ENCODE measurements around the gene CASK.

CASK gene

GRCh38 chrX:41559235-41560052, 363.9 kb downstream of the CASK start:
- Histone ChIP-seq H3K56ac (ENCODE audit: low read length) (no peak overlapping the region), H3K18ac (ENCODE audit: low read length) (no peak overlapping the region), H3K79me1 (ENCODE audit: low read length) (no peaks in the 10 kb centered on the region), H3K79me2 (ENCODE audit: control insufficient read depth, insufficient read depth, low read length) (no peaks in the 10 kb centered on the region), H4K8ac (ENCODE audit: low read depth, low read length) (no peak overlapping the region), H3K4ac (ENCODE audit: low read depth, low read length) (no peak overlapping the region), H3K4me3 (ENCODE audit: low read length) (no peak overlapping the region), H3K36me3 (ENCODE audit: control insufficient read depth, insufficient read depth, low read length) (no peaks in the 10 kb centered on the region), H2BK120ac (ENCODE audit: low read depth, low read length) (no peak overlapping the region), H3K27me3 (ENCODE audit: insufficient read depth, low read length, poor library complexity) (no peaks in the 10 kb centered on the region), H4K5ac (ENCODE audit: low read length) (no peak overlapping the region), H3K27ac (ENCODE audit: low read depth, low read length) (no peak overlapping the region), H2AK5ac (ENCODE audit: low read length) (no peak overlapping the region), H3K4me1 (ENCODE audit: control insufficient read depth, low read depth, low read length) (no peaks in the 10 kb centered on the region), H2BK5ac (ENCODE audit: low read length) (no peak overlapping the region), H3K9ac (ENCODE audit: low read length) (no peak overlapping the region), H3K23ac (ENCODE audit: low read length) (no peak overlapping the region), H3K4me2 (ENCODE audit: low read length) (no peak overlapping the region), H2BK15ac (replicated peaks; ENCODE audit: low read depth) (no peak overlapping the region)
- no CpG with 5 or more reads among the region's 7 CpGs for WGBS (ENCODE audit: extremely low coverage, insufficient coverage, low lambda C conversion rate)
- no peak for DNase-seq

- Histone ChIP-seq H3K36me3 (ENCODE audit: control insufficient read depth, insufficient read depth, low read length) (no peaks in the 10 kb centered on the region), H3K23ac (ENCODE audit: low read length) (no peak overlapping the region), H3K4ac (ENCODE audit: low read depth, low read length) (no peak overlapping the region), H3K27me3 (ENCODE audit: insufficient read depth, low read length, poor library complexity) (no peaks in the 10 kb centered on the region), H2BK120ac (ENCODE audit: low read depth, low read length) (no peak overlapping the region), H3K56ac (ENCODE audit: low read length) (no peak overlapping the region), H3K27ac (ENCODE audit: low read depth, low read length) (no peak overlapping the region), H3K18ac (ENCODE audit: low read length) (no peak overlapping the region), H4K8ac (ENCODE audit: low read depth, low read length) (no peak overlapping the region), H3K9ac (ENCODE audit: low read length) (no peak overlapping the region), H3K4me1 (ENCODE audit: control insufficient read depth, low read depth, low read length) (no peaks in the 10 kb centered on the region), H2AK5ac (ENCODE audit: low read length) (no peak overlapping the region), H2BK5ac (ENCODE audit: low read length) (no peak overlapping the region), H4K5ac (ENCODE audit: low read length) (no peak overlapping the region), H2BK15ac (replicated peaks; ENCODE audit: low read depth) (no peak overlapping the region), H3K4me3 (ENCODE audit: low read length) (no peak overlapping the region), H3K4me2 (ENCODE audit: low read length) (no peak overlapping the region), H3K79me2 (ENCODE audit: control insufficient read depth, insufficient read depth, low read length) (no peaks in the 10 kb centered on the region), H3K79me1 (ENCODE audit: low read length) (no peaks in the 10 kb centered on the region)
- WGBS (ENCODE audit: extremely low coverage, insufficient coverage, low lambda C conversion rate) = no CpG with 5 or more reads among the region's 2 CpGs
- no peak for DNase-seq
Measured at GRCh38 chrX:41558531-41558930, 364.8 kb downstream of the CASK start.

- Histone ChIP-seq H3K9ac (ENCODE audit: low read length) (no peak overlapping the region), H3K79me2 (ENCODE audit: control insufficient read depth, insufficient read depth, low read length) (no peaks in the 10 kb centered on the region), H4K8ac (ENCODE audit: low read depth, low read length) (no peak overlapping the region), H2BK120ac (ENCODE audit: low read depth, low read length) (no peak overlapping the region), H2AK5ac (ENCODE audit: low read length) (no peak overlapping the region), H2BK15ac (replicated peaks; ENCODE audit: low read depth) (no peak overlapping the region), H3K18ac (ENCODE audit: low read length) (no peak overlapping the region), H3K56ac (ENCODE audit: low read length) (no peak overlapping the region), H4K5ac (ENCODE audit: low read length) (no peak overlapping the region), H3K27ac (ENCODE audit: low read depth, low read length) (no peak overlapping the region), H3K4ac (ENCODE audit: low read depth, low read length) (no peak overlapping the region), H3K4me3 (ENCODE audit: low read length) (no peak overlapping the region), H2BK5ac (ENCODE audit: low read length) (no peak overlapping the region), H3K27me3 (ENCODE audit: insufficient read depth, low read length, poor library complexity) (no peaks in the 10 kb centered on the region), H3K79me1 (ENCODE audit: low read length) (no peaks in the 10 kb centered on the region), H3K4me2 (ENCODE audit: low read length) (no peak overlapping the region), H3K4me1 (ENCODE audit: control insufficient read depth, low read depth, low read length) (no peaks in the 10 kb centered on the region), H3K23ac (ENCODE audit: low read length) (no peak overlapping the region), H3K36me3 (ENCODE audit: control insufficient read depth, insufficient read depth, low read length) (no peaks in the 10 kb centered on the region)
- no peak for DNase-seq
- WGBS (ENCODE audit: extremely low coverage, insufficient coverage, low lambda C conversion rate) = no CpG with 5 or more reads among the region's 2 CpGs
Measured at GRCh38 chrX:41556958-41557357, 366.4 kb downstream of the CASK start.

DNA sequence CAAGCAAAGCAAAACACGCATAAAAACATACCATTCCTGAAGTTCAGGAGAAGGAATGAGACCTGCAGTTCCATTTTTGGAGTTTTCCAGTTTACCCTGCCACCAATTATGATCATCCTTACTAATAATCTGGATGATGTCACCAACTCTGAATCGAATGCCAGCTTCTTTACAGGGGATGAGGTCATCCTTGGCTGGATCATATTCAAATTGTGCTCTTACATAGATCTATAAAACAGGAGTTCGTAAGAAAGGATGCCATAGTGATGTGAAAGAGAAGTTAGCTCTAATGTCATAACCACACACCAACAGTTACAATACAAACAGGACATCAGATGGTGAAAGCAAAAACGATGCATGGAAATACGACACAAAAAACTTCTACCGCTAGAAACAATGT, 369.7 kb downstream of the CASK start:
- no peak overlapping the region for H3K4me3 ChIP-seq (ENCODE audit: low read length)
- no peak overlapping the region for H4K5ac ChIP-seq (ENCODE audit: low read length)
- no peaks in the 10 kb centered on the region for H3K36me3 ChIP-seq (ENCODE audit: control insufficient read depth, insufficient read depth, low read length)
- H3K79me1 ChIP-seq (ENCODE audit: low read length) = no peaks in the 10 kb centered on the region
- no CpG with 5 or more reads among the region's 6 CpGs for WGBS (ENCODE audit: extremely low coverage, insufficient coverage, low lambda C conversion rate)
- no peak overlapping the region for H3K18ac ChIP-seq (ENCODE audit: low read length)
- no peak overlapping the region for H3K27ac ChIP-seq (ENCODE audit: low read depth, low read length)
- DNase-seq = no peak
- no peaks in the 10 kb centered on the region for H3K4me1 ChIP-seq (ENCODE audit: control insufficient read depth, low read depth, low read length)
- H2BK15ac ChIP-seq (replicated peaks; ENCODE audit: low read depth) = no peak overlapping the region
- no peak overlapping the region for H3K56ac ChIP-seq (ENCODE audit: low read length)
- no peak overlapping the region for H3K9ac ChIP-seq (ENCODE audit: low read length)
- H3K27me3 ChIP-seq (ENCODE audit: insufficient read depth, low read length, poor library complexity) = no peaks in the 10 kb centered on the region
- H3K23ac ChIP-seq (ENCODE audit: low read length) = no peak overlapping the region
- no peak overlapping the region for H3K4ac ChIP-seq (ENCODE audit: low read depth, low read length)
- no peak overlapping the region for H2BK5ac ChIP-seq (ENCODE audit: low read length)
- no peaks in the 10 kb centered on the region for H3K79me2 ChIP-seq (ENCODE audit: control insufficient read depth, insufficient read depth, low read length)
- H4K8ac ChIP-seq (ENCODE audit: low read depth, low read length) = no peak overlapping the region
- H3K4me2 ChIP-seq (ENCODE audit: low read length) = no peak overlapping the region
- no peak overlapping the region for H2BK120ac ChIP-seq (ENCODE audit: low read depth, low read length)
- H2AK5ac ChIP-seq (ENCODE audit: low read length) = no peak overlapping the region

- WGBS (ENCODE audit: extremely low coverage, insufficient coverage, low lambda C conversion rate) = no CpG with 5 or more reads among the region's 4 CpGs
- Histone ChIP-seq H3K4me1 (ENCODE audit: control insufficient read depth, low read depth, low read length) (no peaks in the 10 kb centered on the region), H2BK120ac (ENCODE audit: low read depth, low read length) (no peak overlapping the region), H3K56ac (ENCODE audit: low read length) (no peak overlapping the region), H4K5ac (ENCODE audit: low read length) (no peak overlapping the region), H2AK5ac (ENCODE audit: low read length) (no peak overlapping the region), H3K9ac (ENCODE audit: low read length) (no peak overlapping the region), H3K36me3 (ENCODE audit: control insufficient read depth, insufficient read depth, low read length) (no peaks in the 10 kb centered on the region), H3K4me2 (ENCODE audit: low read length) (no peak overlapping the region), H3K23ac (ENCODE audit: low read length) (no peak overlapping the region), H3K4me3 (ENCODE audit: low read length) (no peak overlapping the region), H3K79me2 (ENCODE audit: control insufficient read depth, insufficient read depth, low read length) (no peaks in the 10 kb centered on the region), H3K27me3 (ENCODE audit: insufficient read depth, low read length, poor library complexity) (no peaks in the 10 kb centered on the region), H3K27ac (ENCODE audit: low read depth, low read length) (no peak overlapping the region), H4K8ac (ENCODE audit: low read depth, low read length) (no peak overlapping the region), H3K4ac (ENCODE audit: low read depth, low read length) (no peak overlapping the region), H3K18ac (ENCODE audit: low read length) (no peak overlapping the region), H2BK15ac (replicated peaks; ENCODE audit: low read depth) (no peak overlapping the region), H2BK5ac (ENCODE audit: low read length) (no peak overlapping the region), H3K79me1 (ENCODE audit: low read length) (no peaks in the 10 kb centered on the region)
- DNase-seq = no peak
Measured at GRCh38 chrX:41548411-41548810, 374.9 kb downstream of the CASK start.

DNA sequence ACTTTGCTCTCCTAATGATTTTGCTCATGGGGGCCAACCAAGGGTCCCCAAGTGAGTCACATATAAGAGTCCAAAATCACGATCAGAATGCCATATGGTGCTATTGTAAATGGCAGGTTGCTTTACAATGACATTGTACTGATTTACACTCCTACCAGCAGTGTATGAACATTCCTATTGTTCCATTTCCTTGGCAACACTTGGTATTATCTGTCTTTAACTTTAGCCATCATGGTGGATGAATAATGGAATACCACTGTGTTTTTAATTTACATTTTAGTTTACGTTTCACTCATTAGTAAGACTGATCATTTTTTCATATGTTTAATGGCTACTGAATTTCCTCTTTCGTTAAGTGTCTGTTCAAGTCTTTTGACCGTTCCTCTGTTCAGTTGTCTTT, 379.7 kb downstream of the CASK start:
- Histone ChIP-seq H2BK5ac (ENCODE audit: low read length) (no peak overlapping the region), H3K18ac (ENCODE audit: low read length) (no peak overlapping the region), H3K4me1 (ENCODE audit: control insufficient read depth, low read depth, low read length) (no peaks in the 10 kb centered on the region), H4K5ac (ENCODE audit: low read length) (no peak overlapping the region), H3K4ac (ENCODE audit: low read depth, low read length) (no peak overlapping the region), H2BK15ac (replicated peaks; ENCODE audit: low read depth) (no peak overlapping the region), H3K23ac (ENCODE audit: low read length) (no peak overlapping the region), H3K79me1 (ENCODE audit: low read length) (no peaks in the 10 kb centered on the region), H3K4me3 (ENCODE audit: low read length) (no peak overlapping the region), H3K27ac (ENCODE audit: low read depth, low read length) (no peak overlapping the region), H2AK5ac (ENCODE audit: low read length) (no peak overlapping the region), H4K8ac (ENCODE audit: low read depth, low read length) (no peak overlapping the region), H3K36me3 (ENCODE audit: control insufficient read depth, insufficient read depth, low read length) (no peaks in the 10 kb centered on the region), H3K27me3 (ENCODE audit: insufficient read depth, low read length, poor library complexity) (no peaks in the 10 kb centered on the region), H2BK120ac (ENCODE audit: low read depth, low read length) (no peak overlapping the region), H3K9ac (ENCODE audit: low read length) (no peak overlapping the region), H3K79me2 (ENCODE audit: control insufficient read depth, insufficient read depth, low read length) (no peaks in the 10 kb centered on the region), H3K56ac (ENCODE audit: low read length) (no peak overlapping the region), H3K4me2 (ENCODE audit: low read length) (no peak overlapping the region)
- no CpG with 5 or more reads among the region's 4 CpGs for WGBS (ENCODE audit: extremely low coverage, insufficient coverage, low lambda C conversion rate)
- no peak for DNase-seq
